CD4-positive, CD25-positive, alpha-beta regulatory T cell (primary cell): Measurements from ENCODE around the gene PTRH2. TPM values are rescaled to one million over a fixed set of nuclear protein-coding genes. Genes with fewer than 3 reads are reported as not detected.

Experiments
- ATAC-seq, 2 donors: fragments of 150-1000 bp; cut with Tn5 transposase; one replicate each; pipeline ENCODE4 v1.10.0; 2021; ENCODE audit warnings: low read depth in 2 of 2, moderate number of reproducible peaks in 2 of 2, moderate library complexity in 1 of 2
- DNase-seq, 3 donors: peaks; one replicate each; pipeline versions ENCODE4 v3.0.0 to v3.0.0-alpha.2; 2012 to 2022; ENCODE audit warnings: mixed read lengths in 1 of 3
- H3K27ac ChIP-seq: one replicate; pipeline ENCODE4 v1.7.0; 2013; ENCODE audit warnings: mild to moderate bottlenecking, low read length; ENCODE audit not compliant: insufficient read depth, poor library complexity, severe bottlenecking
- H3K27me3 ChIP-seq: one replicate; pipeline ENCODE4 v1.7.0; 2013; ENCODE audit warnings: low read length; ENCODE audit not compliant: control insufficient read depth, insufficient read depth
- H3K36me3 ChIP-seq: one replicate; pipeline ENCODE4 v1.7.0; 2013; ENCODE audit warnings: mild to moderate bottlenecking, low read length, moderate library complexity; ENCODE audit not compliant: control insufficient read depth, insufficient read depth
- H3K4me1 ChIP-seq: 2 replicates; pipeline ENCODE4 v1.7.0; 2013; ENCODE audit warnings: mild to moderate bottlenecking, low read length; ENCODE audit not compliant: insufficient read depth, control insufficient read depth, poor library complexity, severe bottlenecking
- H3K4me3 ChIP-seq: one replicate; pipeline ENCODE4 v1.7.0; 2013; ENCODE audit warnings: low read depth, mild to moderate bottlenecking, low read length, moderate library complexity
- H3K9me3 ChIP-seq, 2 experiments: 1 replicate in 1 of 2; 2 replicates in 1 of 2; pipeline ENCODE4 v1.7.0; 2013; ENCODE audit warnings: low read length in 2 of 2, mild to moderate bottlenecking in 1 of 2, moderate library complexity in 1 of 2; ENCODE audit not compliant: control insufficient read depth in 2 of 2
- H3K27ac Mint-ChIP-seq, 3 donors: one replicate each; pipeline ENCODE4 v1.8.0; 2020 to 2022; ENCODE audit warnings: mild to moderate bottlenecking in 3 of 3, mixed read lengths in 3 of 3, moderate library complexity in 2 of 3
- H3K27me3 Mint-ChIP-seq: one replicate; pipeline ENCODE4 v1.8.0; 2022; ENCODE audit warnings: mild to moderate bottlenecking, mixed read lengths
- H3K36me3 Mint-ChIP-seq: one replicate; pipeline ENCODE4 v1.8.0; 2020; ENCODE audit warnings: mixed read lengths
- H3K4me1 Mint-ChIP-seq, 4 donors: one replicate each; pipeline ENCODE4 v1.8.0; 2020 to 2022; ENCODE audit warnings: mixed read lengths in 4 of 4, mild to moderate bottlenecking in 1 of 4
- H3K4me3 Mint-ChIP-seq, 4 donors: one replicate each; pipeline ENCODE4 v1.8.0; 2020 to 2022; ENCODE audit warnings: mild to moderate bottlenecking in 4 of 4, mixed read lengths in 4 of 4, moderate library complexity in 3 of 4
- H3K9me3 Mint-ChIP-seq, 7 donors: one replicate each; pipeline ENCODE4 v1.8.0; 2020 to 2022; ENCODE audit warnings: mixed read lengths in 7 of 7, mild to moderate bottlenecking in 3 of 7, moderate library complexity in 2 of 7
- polyA plus RNA-seq, 4 donors: library from polyadenylated mRNA; unstranded; fragments of 300-500 nt; fragmentation: Illumina TruSeq; gene quantifications; one replicate each; pipeline ENCODE4 v1.2.3, GENCODE V29; 2021
- total RNA-seq: library from RNA; stranded (reverse); gene quantifications from one replicate; pipeline ENCODE4 v1.2.3, GENCODE V29; 2022

PTRH2 gene
- total and polyA plus RNA-seq, 5 donors from 2014 or later, result 8.4 to 23.2 (median 21.1) TPM

- H3K27me3 ChIP-seq, result no peaks in the 10 kb centered on the region
- ATAC-seq (no peak), DNase-seq (no peak)
- peaks cover 21 to 34% (median 25%) of the 10 kb centered on the region in 4 donors for H3K4me1 Mint-ChIP-seq
- H3K36me3 ChIP-seq, result peaks cover 4% of the 10 kb centered on the region
- no peak overlapping the region for H3K27ac ChIP-seq
- H3K4me3 ChIP-seq, result no peak overlapping the region
- H3K27ac Mint-ChIP-seq, result no peak overlapping the region
- no peak overlapping the region for H3K4me3 Mint-ChIP-seq
- H3K9me3 ChIP-seq, result no peaks in the 10 kb centered on the region
- peaks cover 9% of the 10 kb centered on the region for H3K36me3 Mint-ChIP-seq
- H3K9me3 Mint-ChIP-seq, result no peaks in the 10 kb centered on the region
- H3K27me3 Mint-ChIP-seq, result no peaks in the 10 kb centered on the region
- H3K4me1 ChIP-seq, result no peaks in the 10 kb centered on the region
Measured at GRCh38 chr17:59730268-59730834, 23.1 kb upstream of the PTRH2 start.

GRCh38 chr17:59727817-59728533 is 20.7 kb upstream of the PTRH2 start:
- Mint-ChIP-seq H3K27me3 (no peaks in the 10 kb centered on the region), H3K36me3 (no peaks in the 10 kb centered on the region), H3K27ac (no peak overlapping the region), H3K4me1 (peaks cover 28 to 43% (median 38%) of the 10 kb centered on the region in 4 donors), H3K4me3 (no peak overlapping the region), H3K9me3 (no peaks in the 10 kb centered on the region)
- Histone ChIP-seq H3K36me3 (peaks cover 3% of the 10 kb centered on the region), H3K9me3 (no peaks in the 10 kb centered on the region), H3K4me1 (no peaks in the 10 kb centered on the region), H3K27ac (no peak overlapping the region), H3K4me3 (no peak overlapping the region), H3K27me3 (no peaks in the 10 kb centered on the region)
- DNase-seq, result no peak
- no peak for ATAC-seq

GRCh38 chr17:59725691-59726090 is 18.5 kb upstream of the PTRH2 start:
- Mint-ChIP-seq H3K27me3 (no peaks in the 10 kb centered on the region), H3K9me3 (no peaks in the 10 kb centered on the region), H3K27ac (no peak overlapping the region), H3K4me3 (no peak overlapping the region), H3K36me3 (no peaks in the 10 kb centered on the region), H3K4me1 (peaks cover 31 to 51% (median 41%) of the 10 kb centered on the region in 4 donors)
- DNase-seq (no peak), ATAC-seq (no peak)
- H3K27ac ChIP-seq, result no peak overlapping the region
- H3K27me3 ChIP-seq, result no peaks in the 10 kb centered on the region
- no peaks in the 10 kb centered on the region for H3K36me3 ChIP-seq
- H3K4me1 ChIP-seq, result no peaks in the 10 kb centered on the region
- H3K9me3 ChIP-seq, result no peaks in the 10 kb centered on the region
- no peak overlapping the region for H3K4me3 ChIP-seq

GRCh38 chr17:59723607-59724006 is 16.4 kb upstream of the PTRH2 start:
- H3K9me3 Mint-ChIP-seq, result no peaks in the 10 kb centered on the region
- Histone ChIP-seq H3K27ac (no peak overlapping the region), H3K4me1 (no peaks in the 10 kb centered on the region), H3K36me3 (no peaks in the 10 kb centered on the region), H3K9me3 (no peaks in the 10 kb centered on the region), H3K4me3 (no peak overlapping the region), H3K27me3 (no peaks in the 10 kb centered on the region)
- peaks cover 3% of the 10 kb centered on the region for H3K36me3 Mint-ChIP-seq
- H3K4me3 Mint-ChIP-seq, result no peak overlapping the region
- DNase-seq (no peak), ATAC-seq (no peak)
- H3K27ac Mint-ChIP-seq, result peak overlapping the region in 1 of 3 donors; percentile 90
- peaks cover 38 to 44% (median 40%) of the 10 kb centered on the region in 4 donors for H3K4me1 Mint-ChIP-seq
- H3K27me3 Mint-ChIP-seq, result no peaks in the 10 kb centered on the region

DNA sequence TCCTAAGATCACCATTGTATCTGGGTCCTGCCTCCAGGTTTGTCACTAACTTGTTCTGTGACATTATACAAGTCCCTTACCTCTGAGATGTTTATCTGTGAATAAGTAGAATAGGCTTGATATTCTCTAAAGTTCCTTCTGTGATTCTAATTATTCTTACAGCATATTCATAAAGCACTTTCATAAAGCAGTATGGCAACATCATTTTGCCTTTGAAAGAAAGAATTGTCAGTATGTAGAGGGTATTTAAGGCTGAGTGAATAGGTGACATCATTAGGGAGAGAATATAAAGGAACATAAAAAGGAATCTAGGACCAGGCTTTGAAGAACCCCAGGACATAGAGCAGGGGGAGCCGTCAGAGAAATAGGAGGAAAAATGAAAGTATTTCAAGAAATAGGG is 15.8 kb upstream of the PTRH2 start:
- no peaks in the 10 kb centered on the region for H3K4me1 ChIP-seq

DNA sequence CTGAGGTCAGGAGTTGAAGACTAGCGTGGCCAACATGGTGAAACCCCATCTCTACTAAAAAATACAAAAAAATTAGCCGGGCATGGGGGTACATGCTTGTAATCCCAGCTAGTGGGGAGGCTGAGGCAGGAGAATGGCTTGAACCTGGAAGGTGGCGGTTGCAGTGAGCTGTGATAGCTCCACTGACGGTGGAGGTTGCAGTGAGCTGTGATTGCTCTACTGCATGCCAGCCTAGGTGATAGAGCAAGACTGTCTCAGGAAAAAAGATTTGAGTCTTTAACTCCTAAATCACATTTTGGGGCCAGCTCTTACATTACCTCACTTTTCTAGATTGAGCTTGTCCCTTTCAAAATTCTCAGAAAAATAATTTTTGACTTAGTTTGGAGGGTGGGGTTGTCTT is 15.4 kb upstream of the PTRH2 start:
- peaks cover 35 to 44% (median 40%) of the 10 kb centered on the region in 4 donors for H3K4me1 Mint-ChIP-seq

More for the DNA sequence above, 15.8 kb upstream of the PTRH2 start:
- no peaks in the 10 kb centered on the region for H3K27me3 ChIP-seq
- ATAC-seq, result no peak
- peaks cover 7% of the 10 kb centered on the region for H3K36me3 Mint-ChIP-seq
- no peaks in the 10 kb centered on the region for H3K36me3 ChIP-seq
- no peak overlapping the region for H3K4me3 Mint-ChIP-seq
- no peaks in the 10 kb centered on the region for H3K27me3 Mint-ChIP-seq
- peaks cover 38 to 46% (median 42%) of the 10 kb centered on the region in 4 donors for H3K4me1 Mint-ChIP-seq
- H3K9me3 ChIP-seq, result no peaks in the 10 kb centered on the region
- no peak overlapping the region for H3K27ac ChIP-seq
- no peak overlapping the region for H3K4me3 ChIP-seq
- DNase-seq, result no peak
- H3K27ac Mint-ChIP-seq, result peak overlapping the region in 2 of 3 donors; percentile 2 to 7
- H3K9me3 Mint-ChIP-seq, result no peaks in the 10 kb centered on the region

DNA sequence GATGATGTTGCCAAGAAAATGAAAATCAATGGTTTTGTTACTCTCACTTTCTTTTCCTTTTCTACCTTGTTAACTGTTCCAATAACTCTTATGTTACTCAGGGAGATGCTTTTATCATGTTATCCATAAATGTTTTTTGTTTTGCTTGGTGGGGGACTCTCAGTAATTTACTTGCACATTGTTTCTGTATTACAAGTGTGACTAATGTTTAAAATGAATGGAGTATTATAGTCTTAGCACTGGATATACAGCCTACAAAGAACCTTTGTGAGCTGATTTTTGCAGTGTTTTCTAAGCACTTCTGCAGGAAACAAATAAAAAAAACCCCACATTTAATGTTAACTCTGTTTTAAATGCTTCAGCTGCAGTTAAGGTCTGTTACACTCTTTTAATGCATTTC is 12.3 kb upstream of the PTRH2 start:
- H3K9me3 Mint-ChIP-seq, result no peaks in the 10 kb centered on the region
- Histone ChIP-seq H3K36me3 (no peaks in the 10 kb centered on the region), H3K27ac (no peak overlapping the region), H3K4me3 (no peak overlapping the region), H3K27me3 (no peaks in the 10 kb centered on the region), H3K4me1 (no peaks in the 10 kb centered on the region), H3K9me3 (no peaks in the 10 kb centered on the region)
- no peak for DNase-seq
- no peak for ATAC-seq
- peaks cover 25 to 50% (median 32%) of the 10 kb centered on the region in 4 donors for H3K4me1 Mint-ChIP-seq
- peak overlapping the region in 1 of 3 donors; percentile 39 for H3K27ac Mint-ChIP-seq
- H3K27me3 Mint-ChIP-seq, result no peaks in the 10 kb centered on the region
- H3K4me3 Mint-ChIP-seq, result no peak overlapping the region
- H3K36me3 Mint-ChIP-seq, result peaks cover 10% of the 10 kb centered on the region

More for the DNA sequence above, 15.4 kb upstream of the PTRH2 start:
- Histone ChIP-seq H3K36me3 (no peaks in the 10 kb centered on the region), H3K27me3 (no peaks in the 10 kb centered on the region), H3K9me3 (no peaks in the 10 kb centered on the region), H3K4me1 (no peaks in the 10 kb centered on the region), H3K4me3 (no peak overlapping the region), H3K27ac (no peak overlapping the region)
- Mint-ChIP-seq H3K9me3 (no peaks in the 10 kb centered on the region), H3K36me3 (peaks cover 7% of the 10 kb centered on the region), H3K27me3 (no peaks in the 10 kb centered on the region), H3K27ac (no peak overlapping the region), H3K4me3 (no peak overlapping the region)
- DNase-seq (no peak), ATAC-seq (no peak)

DNA sequence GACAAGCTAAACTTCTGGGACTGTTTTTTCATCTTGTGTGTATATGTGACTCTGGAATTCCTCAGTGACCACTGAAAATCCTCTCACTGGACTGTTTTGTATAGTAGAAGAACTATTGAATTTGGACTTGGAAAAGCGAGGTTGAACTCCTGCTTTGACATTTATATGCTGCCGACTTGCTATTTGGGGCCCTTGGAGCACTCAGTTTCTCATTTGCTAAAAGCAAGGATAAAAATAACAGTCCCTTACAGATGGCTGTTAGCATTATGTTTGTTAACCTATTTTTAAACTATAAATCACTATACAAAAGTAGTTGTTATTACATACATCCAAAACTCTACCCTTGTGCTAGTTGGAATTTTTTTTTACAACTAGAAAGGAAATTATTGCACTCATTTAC is 9.2 kb upstream of the PTRH2 start:
- H3K27ac Mint-ChIP-seq, result peak overlapping the region in 1 of 3 donors; percentile 26
- no peak for DNase-seq
- Histone ChIP-seq H3K4me1 (no peaks in the 10 kb centered on the region), H3K4me3 (no peak overlapping the region), H3K27ac (no peak overlapping the region), H3K9me3 (no peaks in the 10 kb centered on the region), H3K27me3 (no peaks in the 10 kb centered on the region), H3K36me3 (no peaks in the 10 kb centered on the region)
- peaks cover 21 to 51% (median 31%) of the 10 kb centered on the region in 4 donors for H3K4me1 Mint-ChIP-seq
- peaks cover 16% of the 10 kb centered on the region for H3K36me3 Mint-ChIP-seq
- H3K9me3 Mint-ChIP-seq, result no peaks in the 10 kb centered on the region
- no peak for ATAC-seq
- no peak overlapping the region for H3K4me3 Mint-ChIP-seq
- no peaks in the 10 kb centered on the region for H3K27me3 Mint-ChIP-seq
